MCF 10A (cell line): Measurements from ENCODE around the gene AMER1. TPM values are rescaled to one million over a fixed set of nuclear protein-coding genes. Genes with fewer than 3 reads are reported as not detected.

Source experiments
- BruUV-seq: library from RNA; stranded (reverse); fragments of 400-500 nt; replicated peaks from 2 replicates; lab custom pipeline; 2021; lab: Mats Ljungman, UMichigan
- CTCF ChIA-PET: fragments of 300-600 bp; sonication (Branson Sonifier 250); formaldehyde crosslinking; extraction: SDS; loops from one replicate; lab custom pipeline; 2021; ENCODE audit warnings: antibody characterized with exemption, inconsistent platforms; lab: Yijun Ruan, JAX
- POLR2A ChIA-PET: fragments of 300-600, 350-650 bp; sonication (Branson Sonifier 250); formaldehyde crosslinking; extraction: SDS; loops from one replicate; lab custom pipeline; 2020; ENCODE audit warnings: antibody characterized with exemption, inconsistent platforms; lab: Yijun Ruan, JAX
- DNase-seq: peaks from one replicate; pipeline ENCODE4 v3.0.0-alpha.2; 2018; ENCODE audit not compliant: unreplicated experiment
- H3K27ac Mint-ChIP-seq: one replicate; pipeline ENCODE4 v1.8.0; 2022; ENCODE audit warnings: mild to moderate bottlenecking, low read depth, mixed read lengths; ENCODE audit not compliant: unreplicated experiment
- H3K27me3 Mint-ChIP-seq: one replicate; pipeline ENCODE4 v1.8.0; 2022; ENCODE audit warnings: mixed read lengths; ENCODE audit not compliant: insufficient read depth, unreplicated experiment
- H3K36me3 Mint-ChIP-seq: one replicate; pipeline ENCODE4 v1.8.0; 2022; ENCODE audit warnings: mild to moderate bottlenecking, moderate library complexity, mixed read lengths; ENCODE audit not compliant: insufficient read depth, unreplicated experiment
- H3K4me1 Mint-ChIP-seq: one replicate; pipeline ENCODE4 v1.8.0; 2022; ENCODE audit warnings: mixed read lengths; ENCODE audit not compliant: insufficient read depth, unreplicated experiment
- H3K4me3 Mint-ChIP-seq: one replicate; pipeline ENCODE4 v1.8.0; 2022; ENCODE audit warnings: mild to moderate bottlenecking, moderate library complexity, mixed read lengths; ENCODE audit not compliant: unreplicated experiment
- H3K9me3 Mint-ChIP-seq: one replicate; pipeline ENCODE4 v1.8.0; 2022; ENCODE audit warnings: mixed read lengths; ENCODE audit not compliant: unreplicated experiment
- intact Hi-C: fragments of 100-400 bp; cut with micrococcal nuclease; formaldehyde crosslinking; loops from 2 replicates; pipeline ENCODE4 v1.14.1; 2022
- total RNA-seq: library from RNA; stranded (reverse); gene quantifications from 2 replicates; pipeline ENCODE4 v1.2.3, GENCODE V29; 2022
- TF ChIP-seq, protein P1 (sequence below): fragments of 200-600 bp; IDR thresholded peaks from one replicate; pipeline ENCODE4 v1.8.0; 2022; ENCODE audit warnings: antibody characterized with exemption, mild to moderate bottlenecking; ENCODE audit not compliant: unreplicated experiment

The AMER1 gene
- total RNA-seq, 1 experiment from 2014 or later, result 3.9 TPM

DNA sequence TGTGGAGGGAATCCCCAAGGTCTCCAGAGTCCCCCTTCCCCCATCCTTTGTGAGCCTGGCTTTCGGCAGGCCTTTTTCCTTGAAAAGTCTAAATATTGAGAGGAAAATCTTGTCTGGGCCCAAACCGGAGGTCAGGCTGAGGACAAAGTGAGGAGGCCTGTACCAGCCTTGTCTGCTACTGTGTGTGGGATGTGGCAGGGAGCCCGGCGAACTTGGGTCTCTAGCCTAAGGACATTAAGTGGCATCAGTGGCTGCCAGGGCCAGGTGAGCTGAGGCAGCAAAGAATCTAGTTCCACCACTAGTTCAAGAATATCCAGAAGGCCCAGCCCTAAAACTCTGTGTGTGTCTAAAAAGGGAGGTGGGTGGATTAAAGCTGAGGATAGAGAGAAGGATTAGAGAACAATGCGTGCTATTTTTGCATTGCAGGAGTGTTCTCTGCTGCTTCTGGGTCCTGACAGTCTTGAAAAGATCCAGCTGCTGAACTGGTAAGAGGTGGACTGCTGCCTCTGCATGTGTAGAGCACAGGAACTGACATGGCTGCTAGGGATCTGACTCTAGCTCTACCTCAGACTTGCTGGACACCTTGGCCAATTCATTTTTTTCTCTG lies 1.2 kb upstream of the AMER1 start:
- H3K4me3 Mint-ChIP-seq, result peak overlapping the region; percentile 73
- no peaks in the 10 kb centered on the region for H3K27me3 Mint-ChIP-seq
- ChIA-PET CTCF (interaction anchor here (0.7 to 1.0 kb wide), 4 partner anchors 21 to 139 kb away, joined by 3 to 5 read pairs (median 3); no protein-coding TSS in a partner anchor), POLR2A (interaction anchor here (1.2 kb wide), 1 partner anchor 451 kb away, joined by 5 read pairs; no protein-coding TSS in a partner anchor)
- H3K9me3 Mint-ChIP-seq, result no peaks in the 10 kb centered on the region
- DNase-seq, result no peak
- peaks cover 7% of the 10 kb centered on the region for H3K36me3 Mint-ChIP-seq
- intact Hi-C loops, result loop anchor here (1.0 to 10.0 kb wide), 3 partner anchors 112 to 1328 kb away; partner anchors contain the start of gene LAS1L
- H3K4me1 Mint-ChIP-seq, result no peaks in the 10 kb centered on the region
- BruUV-seq, result no TSS peak
- peak overlapping the region; percentile 84 for H3K27ac Mint-ChIP-seq
- TF ChIP-seq, protein P1, sequence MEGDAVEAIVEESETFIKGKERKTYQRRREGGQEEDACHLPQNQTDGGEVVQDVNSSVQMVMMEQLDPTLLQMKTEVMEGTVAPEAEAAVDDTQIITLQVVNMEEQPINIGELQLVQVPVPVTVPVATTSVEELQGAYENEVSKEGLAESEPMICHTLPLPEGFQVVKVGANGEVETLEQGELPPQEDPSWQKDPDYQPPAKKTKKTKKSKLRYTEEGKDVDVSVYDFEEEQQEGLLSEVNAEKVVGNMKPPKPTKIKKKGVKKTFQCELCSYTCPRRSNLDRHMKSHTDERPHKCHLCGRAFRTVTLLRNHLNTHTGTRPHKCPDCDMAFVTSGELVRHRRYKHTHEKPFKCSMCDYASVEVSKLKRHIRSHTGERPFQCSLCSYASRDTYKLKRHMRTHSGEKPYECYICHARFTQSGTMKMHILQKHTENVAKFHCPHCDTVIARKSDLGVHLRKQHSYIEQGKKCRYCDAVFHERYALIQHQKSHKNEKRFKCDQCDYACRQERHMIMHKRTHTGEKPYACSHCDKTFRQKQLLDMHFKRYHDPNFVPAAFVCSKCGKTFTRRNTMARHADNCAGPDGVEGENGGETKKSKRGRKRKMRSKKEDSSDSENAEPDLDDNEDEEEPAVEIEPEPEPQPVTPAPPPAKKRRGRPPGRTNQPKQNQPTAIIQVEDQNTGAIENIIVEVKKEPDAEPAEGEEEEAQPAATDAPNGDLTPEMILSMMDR, result no peak

DNA sequence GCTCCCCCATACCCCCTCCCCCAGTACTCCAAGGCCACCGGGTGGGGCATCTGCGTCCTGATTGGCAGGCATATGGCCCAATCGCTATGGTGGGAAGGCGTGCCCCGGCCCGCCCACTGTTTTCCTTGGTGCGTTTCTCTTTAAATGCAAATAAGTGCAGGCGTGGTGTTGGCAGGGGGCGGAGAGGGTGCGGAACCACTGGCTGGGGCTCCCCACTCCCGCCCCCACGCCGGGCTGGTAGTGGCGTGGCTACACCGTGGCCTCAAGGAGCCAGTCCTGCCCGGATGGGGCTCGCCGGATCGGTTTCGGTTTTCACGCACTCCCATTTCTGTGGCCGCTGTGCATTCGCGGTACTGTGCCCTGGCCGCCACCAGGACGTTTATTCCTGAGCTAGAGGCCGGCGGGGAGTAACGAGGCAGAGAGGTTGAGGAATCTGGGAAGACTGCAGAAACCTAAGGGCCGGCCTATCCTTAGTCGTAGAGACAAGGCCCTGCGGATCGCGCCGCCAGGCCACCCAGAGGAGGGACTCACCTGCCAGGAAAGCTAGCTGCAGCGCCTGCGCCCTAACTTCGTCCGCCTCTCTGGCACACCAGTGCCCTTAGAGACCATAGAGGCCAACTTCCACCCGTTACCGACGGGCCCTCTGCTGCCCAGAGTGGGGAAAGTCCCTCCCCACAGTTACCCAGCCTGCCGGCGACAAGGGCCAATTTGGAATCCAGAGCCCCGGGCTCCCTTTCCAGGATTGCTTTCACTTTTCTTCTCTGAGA lies 410 bp upstream of the AMER1 start:
- Mint-ChIP-seq H3K4me3 (peak overlapping the region; percentile 73), H3K27ac (peak overlapping the region; percentile 84), H3K27me3 (no peaks in the 10 kb centered on the region), H3K4me1 (no peaks in the 10 kb centered on the region), H3K36me3 (peaks cover 7% of the 10 kb centered on the region), H3K9me3 (no peaks in the 10 kb centered on the region)
- no TSS peak for BruUV-seq
- TF ChIP-seq, protein P1, result no peak
- DNase-seq, result peak; percentile 90
- CTCF ChIA-PET, result interaction anchor here (1.0 to 1.6 kb wide), 2 partner anchors 25 to 109 kb away, joined by 3 to 6 read pairs; no protein-coding TSS in a partner anchor
- intact Hi-C loops, result loop anchor here (1.0 to 10.0 kb wide), 3 partner anchors 112 to 1329 kb away; partner anchors contain the start of gene LAS1L
- POLR2A ChIA-PET, result interaction anchor here (0.6 to 1.2 kb wide), 6 partner anchors 54 to 1329 kb away, joined by 3 to 5 read pairs (median 3); partner anchors contain the start of gene LAS1L

DNA sequence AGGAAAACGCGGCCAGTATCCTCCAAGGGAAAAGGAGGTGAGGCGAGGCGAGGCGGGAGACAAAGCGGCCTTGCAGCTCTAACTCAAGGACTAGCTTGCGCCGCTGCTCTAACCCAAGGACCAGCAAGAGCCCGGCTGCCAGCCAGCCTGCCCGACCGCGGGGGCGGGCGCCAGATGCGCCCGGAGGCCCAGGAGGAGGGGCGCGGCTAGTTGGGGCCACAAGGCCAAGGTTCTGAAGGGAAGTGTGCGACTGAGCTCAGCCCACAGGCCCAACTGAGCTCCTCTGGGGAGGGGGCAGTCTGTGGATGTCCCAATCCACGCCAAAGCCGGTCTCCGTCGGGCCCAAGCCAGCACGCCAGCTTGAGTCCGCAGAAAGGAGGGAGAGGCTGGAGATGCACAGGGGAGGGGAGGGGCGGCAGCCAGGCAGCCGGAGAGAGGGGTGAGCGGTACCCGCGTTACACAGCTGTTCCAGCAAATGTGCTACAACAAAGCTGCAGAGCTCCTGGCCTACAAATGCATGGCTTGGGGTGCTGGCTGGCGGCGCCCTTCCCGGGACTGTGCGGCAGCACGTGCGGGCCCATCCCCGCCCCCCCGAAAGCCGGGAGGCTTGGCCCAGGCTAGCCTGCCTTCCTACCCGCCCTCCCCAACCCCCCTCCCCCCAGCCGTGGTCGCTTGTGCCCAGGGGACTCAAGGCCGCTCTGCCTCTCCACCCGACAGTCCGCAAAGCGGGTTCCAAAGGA lies 637 bp downstream of the AMER1 start:
- no TSS peak for BruUV-seq
- intact Hi-C loops, result loop anchor here (10.0 kb wide), 2 partner anchors 270 to 1330 kb away; partner anchors contain the start of gene LAS1L
- peak overlapping the region; percentile 73 for H3K4me3 Mint-ChIP-seq
- H3K36me3 Mint-ChIP-seq, result peaks cover 7% of the 10 kb centered on the region
- H3K27ac Mint-ChIP-seq, result no peak overlapping the region
- ChIA-PET POLR2A (interaction anchor here (0.6 to 1.0 kb wide), 4 partner anchors 53 to 1330 kb away, joined by 3 to 4 read pairs (median 3); partner anchors contain the start of gene LAS1L), CTCF (interaction anchor here (1.6 kb wide), 1 partner anchor 24 kb away, joined by 6 read pairs; no protein-coding TSS in a partner anchor)
- H3K27me3 Mint-ChIP-seq, result no peaks in the 10 kb centered on the region
- peak; percentile 34 for DNase-seq
- no peaks in the 10 kb centered on the region for H3K9me3 Mint-ChIP-seq
- TF ChIP-seq, protein P1, result no peak
- no peaks in the 10 kb centered on the region for H3K4me1 Mint-ChIP-seq
